Neural crest cell (in vitro differentiated cells): ENCODE results near the gene PLXNA3. TPM values are rescaled to one million over a fixed set of nuclear protein-coding genes. Genes with fewer than 3 reads are reported as not detected.

Experiments
- DNase-seq: peaks from one replicate; pipeline ENCODE4 v3.0.0; 2021; ENCODE audit warnings: low read depth, mixed read lengths, low spot score
- H3K27ac Mint-ChIP-seq: one replicate; pipeline ENCODE4 v1.8.0; 2021; ENCODE audit warnings: mild to moderate bottlenecking, mixed read lengths; ENCODE audit not compliant: unreplicated experiment
- H3K27me3 Mint-ChIP-seq: 2 replicates; pipeline ENCODE4 v1.8.0; 2021; ENCODE audit warnings: low read depth, mild to moderate bottlenecking, mixed read lengths
- H3K36me3 Mint-ChIP-seq: 2 replicates; pipeline ENCODE4 v1.8.0; 2021; ENCODE audit warnings: low read depth, mild to moderate bottlenecking, mixed read lengths
- H3K4me1 Mint-ChIP-seq: 2 replicates; pipeline ENCODE4 v1.8.0; 2021; ENCODE audit warnings: mixed read lengths
- H3K4me3 Mint-ChIP-seq: one replicate; pipeline ENCODE4 v1.8.0; 2021; ENCODE audit warnings: mild to moderate bottlenecking, mixed read lengths
- H3K9me3 Mint-ChIP-seq: 2 replicates; pipeline ENCODE4 v1.8.0; 2021; ENCODE audit warnings: mixed read lengths
- total RNA-seq: library from RNA; stranded (reverse); gene quantifications from 2 replicates; pipeline ENCODE4 v1.2.1, GENCODE V29; 2021
- TF ChIP-seq, protein P1 (sequence below): fragments of 200-600 bp; sonication (generic); conservative IDR thresholded peaks from 2 replicates; pipeline ENCODE4 v1.5.0; 2021; ENCODE audit warnings: antibody characterized with exemption, mild to moderate bottlenecking

PLXNA3 gene
- total RNA-seq, 1 donor from 2014 or later, result 75.1 TPM

DNA sequence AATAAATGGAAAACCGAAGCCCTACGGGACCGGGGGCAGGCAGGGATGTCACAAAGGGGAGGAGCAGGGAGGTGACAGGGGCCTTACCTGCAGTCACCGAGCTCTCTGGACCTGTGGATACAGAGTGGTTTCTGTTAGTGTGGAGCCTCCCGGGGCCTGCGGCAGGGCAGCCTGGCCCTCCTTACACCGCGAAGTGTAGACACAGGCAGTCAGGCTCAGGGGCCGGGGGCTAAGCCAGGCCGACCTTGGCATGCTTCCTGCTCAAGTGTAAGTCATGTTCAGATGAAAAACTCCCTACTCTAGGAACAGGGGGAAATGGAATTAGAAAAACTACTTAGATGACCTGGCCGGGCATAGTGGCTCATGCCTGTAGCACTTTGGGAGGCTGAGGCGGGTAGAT is 53.7 kb downstream of the PLXNA3 start:
- Mint-ChIP-seq H3K4me1 (peaks cover 18% of the 10 kb centered on the region), H3K4me3 (no peak overlapping the region), H3K9me3 (peaks cover 5% of the 10 kb centered on the region), H3K27ac (no peak overlapping the region), H3K27me3 (no peaks in the 10 kb centered on the region), H3K36me3 (peaks cover 19% of the 10 kb centered on the region)
- TF ChIP-seq, protein P1, sequence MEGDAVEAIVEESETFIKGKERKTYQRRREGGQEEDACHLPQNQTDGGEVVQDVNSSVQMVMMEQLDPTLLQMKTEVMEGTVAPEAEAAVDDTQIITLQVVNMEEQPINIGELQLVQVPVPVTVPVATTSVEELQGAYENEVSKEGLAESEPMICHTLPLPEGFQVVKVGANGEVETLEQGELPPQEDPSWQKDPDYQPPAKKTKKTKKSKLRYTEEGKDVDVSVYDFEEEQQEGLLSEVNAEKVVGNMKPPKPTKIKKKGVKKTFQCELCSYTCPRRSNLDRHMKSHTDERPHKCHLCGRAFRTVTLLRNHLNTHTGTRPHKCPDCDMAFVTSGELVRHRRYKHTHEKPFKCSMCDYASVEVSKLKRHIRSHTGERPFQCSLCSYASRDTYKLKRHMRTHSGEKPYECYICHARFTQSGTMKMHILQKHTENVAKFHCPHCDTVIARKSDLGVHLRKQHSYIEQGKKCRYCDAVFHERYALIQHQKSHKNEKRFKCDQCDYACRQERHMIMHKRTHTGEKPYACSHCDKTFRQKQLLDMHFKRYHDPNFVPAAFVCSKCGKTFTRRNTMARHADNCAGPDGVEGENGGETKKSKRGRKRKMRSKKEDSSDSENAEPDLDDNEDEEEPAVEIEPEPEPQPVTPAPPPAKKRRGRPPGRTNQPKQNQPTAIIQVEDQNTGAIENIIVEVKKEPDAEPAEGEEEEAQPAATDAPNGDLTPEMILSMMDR, result no peak
- no peak for DNase-seq

DNA sequence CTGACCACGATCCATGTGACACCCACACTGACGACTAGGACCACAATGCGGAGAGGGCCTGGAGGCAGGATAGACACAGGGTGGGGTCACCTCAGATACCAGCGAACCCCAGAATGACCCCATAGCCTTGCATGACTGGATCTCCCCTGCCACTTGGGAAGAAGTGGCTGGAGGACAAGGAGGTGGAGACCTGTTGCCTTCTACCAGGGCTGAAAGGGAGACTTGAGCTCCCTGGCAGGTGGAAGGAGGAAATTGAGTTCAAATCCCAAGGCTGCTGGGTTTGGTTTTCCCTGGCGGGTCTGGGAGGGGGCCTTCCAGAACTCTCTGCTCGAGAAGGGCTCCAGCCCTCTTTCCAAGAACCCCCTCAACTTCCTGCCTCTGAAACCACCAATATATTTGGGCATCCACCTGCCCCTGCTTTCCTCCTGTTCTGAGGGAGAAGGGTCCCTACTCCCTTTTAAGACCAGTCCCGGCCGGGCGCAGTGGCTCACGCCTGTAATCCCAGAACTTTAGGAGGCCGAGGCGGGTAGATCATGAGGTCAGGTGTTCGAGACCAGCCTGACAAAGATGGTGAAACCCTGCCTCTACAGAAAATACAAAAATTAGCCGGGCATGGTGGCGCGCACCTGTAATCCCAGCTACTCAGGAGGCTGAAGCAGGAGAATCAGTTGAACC is 54.9 kb downstream of the PLXNA3 start:
- Mint-ChIP-seq H3K27ac (no peak overlapping the region), H3K27me3 (no peaks in the 10 kb centered on the region), H3K9me3 (peaks cover 5% of the 10 kb centered on the region), H3K36me3 (peaks cover 19% of the 10 kb centered on the region), H3K4me3 (no peak overlapping the region), H3K4me1 (peaks cover 28% of the 10 kb centered on the region)
- TF ChIP-seq, protein P1, result no peak
- no peak for DNase-seq

DNA sequence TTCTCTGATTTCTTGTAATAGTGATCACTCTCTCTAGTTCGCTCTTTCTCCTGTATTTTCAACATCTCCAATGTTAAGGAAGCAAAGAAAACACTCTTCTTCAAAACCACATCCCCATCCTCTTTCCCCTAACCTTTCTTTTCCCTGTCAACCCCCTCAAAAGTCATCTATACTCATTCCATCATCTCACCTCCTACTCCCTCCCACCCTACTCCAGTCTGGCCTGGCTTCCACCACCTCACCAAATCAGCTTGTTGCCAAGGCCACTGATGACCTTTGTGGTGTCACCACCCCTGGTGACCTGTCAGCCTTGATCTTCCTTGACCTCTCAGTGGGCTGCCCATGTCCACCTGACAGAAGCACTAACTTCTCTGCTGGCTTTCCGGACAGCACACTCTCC is 55.6 kb downstream of the PLXNA3 start:
- TF ChIP-seq, protein P1, result no peak
- peaks cover 3% of the 10 kb centered on the region for H3K9me3 Mint-ChIP-seq
- H3K27me3 Mint-ChIP-seq, result no peaks in the 10 kb centered on the region
- peak overlapping the region; percentile 72 for H3K4me3 Mint-ChIP-seq
- no peak overlapping the region for H3K27ac Mint-ChIP-seq
- peaks cover 30% of the 10 kb centered on the region for H3K4me1 Mint-ChIP-seq
- no peak for DNase-seq
- peaks cover 15% of the 10 kb centered on the region for H3K36me3 Mint-ChIP-seq

DNA sequence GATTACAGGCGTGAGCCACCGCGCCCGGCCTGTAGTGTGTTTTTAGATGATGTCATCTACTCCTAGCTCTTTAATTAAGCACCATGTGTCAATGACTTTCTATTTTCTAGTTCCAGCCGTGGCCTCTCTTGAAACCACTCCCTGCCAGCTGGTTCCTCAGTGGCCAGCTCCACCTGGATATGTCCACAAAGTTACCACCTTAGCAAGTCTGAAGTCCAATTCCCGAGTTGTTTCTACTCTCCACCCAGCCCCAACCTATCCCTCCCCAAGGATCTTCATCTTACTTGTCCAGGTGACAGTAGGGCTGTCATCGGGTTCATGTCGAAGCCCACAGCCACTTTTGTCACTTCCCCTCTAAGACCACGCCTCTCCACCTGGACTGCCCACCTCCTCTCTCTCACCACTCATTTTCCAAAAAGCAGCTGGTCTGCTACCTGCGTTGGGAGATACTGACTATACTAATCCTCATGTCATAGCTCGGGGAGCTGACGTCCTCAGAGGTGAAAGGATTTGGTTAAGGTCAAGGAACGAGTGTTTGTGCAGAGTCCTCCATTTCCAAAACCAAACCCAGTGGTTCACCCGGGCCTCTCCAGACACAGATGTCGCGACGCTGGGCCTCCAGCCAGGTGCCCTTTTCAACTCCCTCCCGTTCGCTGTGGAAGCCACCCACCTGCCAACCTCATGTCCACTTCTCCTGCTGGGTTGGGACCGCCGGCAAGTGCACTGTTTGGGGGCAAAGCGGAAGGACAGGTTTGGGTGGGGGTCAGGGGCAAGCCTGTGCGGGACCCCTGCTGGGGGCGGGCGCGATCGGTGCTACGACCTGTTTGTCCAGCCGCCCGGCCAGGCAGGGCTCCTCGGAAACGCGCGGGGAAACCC is 57.2 kb downstream of the PLXNA3 start:
- H3K27ac Mint-ChIP-seq, result peak overlapping the region; percentile 19
- H3K4me1 Mint-ChIP-seq, result peaks cover 30% of the 10 kb centered on the region
- DNase-seq, result no peak
- TF ChIP-seq, protein P1, result no peak
- H3K36me3 Mint-ChIP-seq, result peaks cover 5% of the 10 kb centered on the region
- peak overlapping the region; percentile 76 for H3K4me3 Mint-ChIP-seq
- H3K27me3 Mint-ChIP-seq, result no peaks in the 10 kb centered on the region
- H3K9me3 Mint-ChIP-seq, result no peaks in the 10 kb centered on the region

DNA sequence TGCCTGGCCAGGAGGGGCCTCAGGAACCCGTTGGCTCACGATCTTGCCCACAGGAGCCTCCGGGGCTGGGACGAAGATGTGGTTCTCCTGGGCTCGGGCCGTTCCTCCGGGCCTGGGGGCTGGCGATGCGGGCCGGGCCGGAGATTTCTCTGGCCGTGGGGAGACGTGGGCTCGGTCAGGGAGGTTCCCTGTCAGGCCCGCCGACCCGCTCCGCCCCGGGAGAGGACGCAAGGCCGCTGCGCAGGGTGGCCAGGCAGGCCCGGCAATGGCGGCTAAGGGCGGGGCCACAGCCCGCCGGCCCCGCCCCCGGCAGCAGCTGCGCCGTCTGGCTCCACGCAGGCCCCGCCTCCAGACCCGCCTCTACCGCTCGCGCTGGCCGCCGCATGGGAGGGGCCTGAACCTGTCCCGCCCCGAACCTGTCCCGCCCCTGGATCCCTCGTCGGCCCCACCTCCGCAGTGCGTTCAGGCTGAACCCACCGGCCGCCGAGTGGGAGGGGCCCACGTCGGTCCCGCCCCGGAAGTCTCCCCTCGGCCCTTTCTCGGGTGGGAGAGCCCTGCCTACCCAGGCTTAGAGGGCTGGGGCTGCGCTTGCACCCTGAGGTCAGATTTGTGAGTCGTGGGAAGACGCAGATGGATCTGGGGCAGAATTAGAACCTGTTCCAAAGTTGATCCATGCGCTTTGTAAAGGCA is 58.0 kb downstream of the PLXNA3 start, which contains the start of gene FAM3A:
TSS of gene FAM3A (minus strand) at position 267 of the 690 bp plus-strand sequence. CDS start 460 bp downstream, outside the sequence.
- no peaks in the 10 kb centered on the region for H3K9me3 Mint-ChIP-seq
- H3K27ac Mint-ChIP-seq, result peak within 1 kb of the TSS; percentile 91
- no peaks in the 10 kb centered on the region for H3K27me3 Mint-ChIP-seq
- peaks cover 5% of the 10 kb centered on the region for H3K36me3 Mint-ChIP-seq
- H3K4me3 Mint-ChIP-seq, result peak within 1 kb of the TSS; percentile 87
- TF ChIP-seq, protein P1, result no peak
- peak; percentile 84 for DNase-seq
- H3K4me1 Mint-ChIP-seq, result peaks cover 30% of the 10 kb centered on the region
